Posterior cingulate gyrus (tissue), 11 donors: ENCODE measurements around the gene TMA16.
"Not testable (repeated sequence)": the region's sequence is repeated elsewhere in the genome, so short reads cannot be mapped to it uniquely, and the experiment has no call there.

ENCODE experiments used
- DNase-seq, 10 donors: peaks; one replicate each; pipeline versions ENCODE4 v3.0.0 to v3.0.0-alpha.2; 2020 to 2021; ENCODE audit warnings: mixed read lengths in 3 of 10
- intact Hi-C: fragments of 100-400 bp; cut with DNase I; formaldehyde crosslinking; loops from one replicate; pipeline ENCODE4 v1.15.1; 2023

Gene TMA16

DNA sequence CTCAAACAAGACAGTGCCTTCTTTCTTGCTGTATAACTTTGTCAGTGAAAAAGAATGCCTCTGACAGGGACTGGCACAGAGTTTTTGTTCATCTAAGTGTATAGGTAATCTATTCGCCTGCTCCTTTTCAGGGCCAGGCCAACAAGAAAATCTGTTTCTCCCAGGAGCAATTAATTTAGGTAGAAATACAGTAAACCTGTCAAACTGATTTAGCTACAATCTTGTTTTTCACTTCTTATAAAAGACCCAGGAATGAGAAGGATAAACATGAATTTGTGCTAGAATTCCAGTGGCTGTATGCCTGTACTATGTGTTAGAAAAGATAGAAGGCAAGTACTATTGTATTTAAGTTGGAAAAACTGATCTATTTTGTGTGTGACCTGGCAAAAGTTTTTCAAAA, 6.1 kb downstream of the TMA16 start:
- intact Hi-C loops: no loop called here
- DNase-seq: no peak

DNA sequence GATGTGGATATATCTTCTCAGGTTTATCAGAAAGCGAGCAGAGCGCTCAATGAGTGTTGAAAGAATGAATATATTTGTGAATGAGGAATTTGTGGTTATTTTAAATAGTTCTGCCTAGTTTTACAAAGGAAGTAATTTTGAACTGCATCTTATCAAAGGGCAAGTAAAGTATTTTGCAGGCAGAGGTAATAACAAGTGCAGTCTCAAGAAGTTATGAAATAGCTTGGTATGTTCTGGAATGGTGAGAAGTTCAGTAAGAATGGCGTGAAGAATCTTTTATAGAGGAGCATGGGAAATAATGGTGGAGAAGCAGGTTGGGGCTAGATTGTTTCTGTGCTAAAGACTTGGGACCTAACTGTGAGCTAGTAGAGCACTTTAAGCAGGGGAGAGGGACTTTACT, 10.9 kb downstream of the TMA16 start:
- intact Hi-C loops: no loop called here
- no peak for DNase-seq

DNA sequence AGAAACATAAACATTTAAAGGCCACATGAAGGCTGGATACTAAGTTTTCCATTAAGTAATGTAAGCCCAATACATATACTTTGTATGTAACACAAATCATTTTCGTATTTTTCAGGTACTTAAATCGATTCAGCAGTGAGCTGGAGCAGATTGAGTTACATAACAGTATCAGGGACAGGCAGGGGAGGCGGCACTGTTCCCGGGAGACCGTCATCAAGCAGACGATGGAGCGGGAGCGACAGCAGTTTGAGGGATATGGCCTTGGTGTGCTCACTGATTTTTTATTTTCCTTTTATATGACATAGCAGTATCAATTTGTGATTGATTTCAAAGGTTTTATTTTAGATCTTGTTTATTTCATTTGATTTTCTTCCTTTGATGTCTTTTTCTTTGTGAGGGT, 20.7 kb downstream of the TMA16 start:
- peak in 2 of 10 donors; percentile 31 to 77 for DNase-seq
- intact Hi-C loops: no loop called here

DNA sequence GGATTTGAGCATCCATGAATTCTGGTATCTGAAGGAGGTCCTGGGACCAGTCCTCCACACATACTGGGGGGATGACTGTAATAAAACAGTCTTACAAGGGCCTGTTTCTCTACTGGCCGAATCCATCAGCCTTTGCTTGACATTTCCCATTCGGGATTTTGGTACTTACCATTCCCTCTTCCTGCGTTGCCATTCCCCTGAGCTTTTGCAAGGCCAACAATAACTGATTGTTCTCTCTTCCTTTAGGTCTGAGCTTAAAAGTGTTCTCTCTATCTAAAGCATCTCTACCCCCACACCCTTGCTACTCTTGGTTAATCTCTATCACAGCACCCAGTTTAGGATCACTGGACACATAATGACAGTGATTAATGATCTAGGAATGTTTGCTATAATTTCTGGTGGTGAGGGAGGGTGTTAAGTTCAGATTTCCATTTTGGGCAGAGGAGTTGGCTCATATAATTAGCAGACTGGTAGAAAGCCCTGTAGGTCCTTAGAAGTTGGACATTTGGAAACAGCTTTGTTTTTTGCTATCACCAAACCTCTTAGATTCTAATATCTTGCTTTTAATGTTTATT, 29.4 kb downstream of the TMA16 start:
- intact Hi-C loops: no loop called here
- no peak for DNase-seq

DNA sequence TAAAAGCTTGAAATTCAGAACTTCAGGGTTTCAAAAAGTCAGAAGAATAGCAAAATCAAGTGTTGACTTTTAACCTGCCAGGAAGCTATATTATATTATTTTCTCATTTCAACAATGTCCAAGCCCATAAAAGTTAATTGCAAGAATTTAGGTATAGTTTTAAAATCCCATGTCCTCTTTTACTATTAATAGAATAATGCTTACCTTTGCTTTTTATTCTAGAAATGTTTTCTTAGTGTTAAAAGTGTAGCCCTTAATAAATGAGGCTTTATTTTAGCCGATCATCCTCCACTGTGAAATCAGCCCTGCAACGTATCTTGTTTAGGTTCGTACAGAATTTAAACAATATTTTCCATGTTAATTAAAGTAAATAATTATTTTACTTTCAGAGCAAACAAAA, 31.5 kb downstream of the TMA16 start:
- intact Hi-C loops: no loop called here
- no peak for DNase-seq

DNA sequence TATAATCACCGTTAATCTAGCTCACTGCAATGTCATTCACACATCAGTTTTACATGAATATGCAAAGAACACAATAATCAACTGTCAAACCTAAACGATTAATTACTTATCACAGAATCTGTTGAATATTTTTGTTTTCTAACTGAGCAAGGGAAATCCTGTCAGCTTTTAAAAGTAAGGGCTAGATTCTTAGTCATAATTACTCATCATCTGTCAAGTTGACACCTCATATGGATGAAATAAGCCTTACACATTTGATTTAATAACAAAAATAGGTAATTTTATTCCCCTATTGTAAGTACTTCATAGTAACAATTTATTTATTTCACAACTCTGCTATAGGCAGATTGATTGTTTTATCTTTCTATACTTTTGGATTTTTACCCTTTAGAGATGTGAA, 32.7 kb downstream of the TMA16 start:
- no peak for DNase-seq
- intact Hi-C loops: no loop called here

DNA sequence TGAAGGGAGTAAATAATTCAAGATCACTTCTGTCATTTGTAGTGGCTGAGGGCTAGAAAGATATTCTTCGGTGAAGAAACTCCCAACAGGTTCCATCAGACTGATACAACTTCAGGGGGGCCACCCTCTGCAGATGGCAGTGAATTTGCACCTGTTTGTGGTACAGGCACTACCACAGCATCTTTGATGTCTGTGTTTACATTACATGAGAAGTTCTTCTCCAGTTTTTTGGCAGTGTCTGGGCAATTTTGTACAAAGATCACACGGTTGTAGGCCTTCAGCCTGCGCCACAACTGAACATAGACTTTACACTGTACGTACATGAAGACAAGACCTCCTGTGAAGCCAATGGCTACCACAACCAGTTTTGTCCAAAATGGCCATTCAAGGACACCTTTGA, 34.2 kb downstream of the TMA16 start:
- intact Hi-C loops: no loop called here

DNA sequence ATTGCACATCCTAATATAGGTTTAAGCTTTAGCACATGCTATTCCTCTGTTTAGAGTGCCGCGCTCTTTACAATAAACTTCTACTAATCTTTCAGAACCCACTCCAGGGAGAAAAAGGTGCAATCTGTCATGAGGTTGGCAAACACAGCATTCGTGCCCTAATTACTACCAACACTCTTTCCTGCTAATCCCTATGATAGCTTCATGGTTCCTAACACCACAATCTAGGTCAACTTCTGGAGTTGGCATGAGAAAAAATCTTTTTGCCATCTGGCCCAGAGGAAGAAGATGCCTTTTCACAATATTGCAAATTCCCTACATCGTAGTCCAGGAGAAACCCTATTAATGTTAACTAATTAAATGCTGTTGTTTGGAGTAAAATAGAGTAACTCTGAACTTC, 39.6 kb downstream of the TMA16 start:
- DNase-seq: no peak
- intact Hi-C loops: no loop called here

More for the DNA sequence above, 34.2 kb downstream of the TMA16 start:
- no peak for DNase-seq

DNA sequence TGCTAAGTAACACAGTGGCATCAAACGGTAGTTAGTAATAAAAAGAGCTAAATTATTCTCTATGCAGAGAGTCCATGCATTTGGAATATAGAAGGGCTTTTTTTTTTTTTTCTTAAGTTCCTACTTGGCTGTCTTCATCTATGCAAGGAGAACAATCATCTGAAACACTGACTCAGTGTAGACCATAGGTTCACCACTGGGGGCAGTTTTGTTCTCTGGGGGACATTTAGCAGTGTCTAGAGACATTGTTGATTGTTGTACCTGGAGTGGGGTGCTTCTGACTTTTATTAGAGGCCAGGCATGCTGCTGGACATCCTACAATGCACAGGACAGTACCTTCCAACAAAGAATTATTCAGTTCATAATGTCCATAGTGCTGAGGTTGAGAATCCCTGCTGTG, 41.2 kb downstream of the TMA16 start:
- DNase-seq: no peak
- intact Hi-C loops: no loop called here

DNA sequence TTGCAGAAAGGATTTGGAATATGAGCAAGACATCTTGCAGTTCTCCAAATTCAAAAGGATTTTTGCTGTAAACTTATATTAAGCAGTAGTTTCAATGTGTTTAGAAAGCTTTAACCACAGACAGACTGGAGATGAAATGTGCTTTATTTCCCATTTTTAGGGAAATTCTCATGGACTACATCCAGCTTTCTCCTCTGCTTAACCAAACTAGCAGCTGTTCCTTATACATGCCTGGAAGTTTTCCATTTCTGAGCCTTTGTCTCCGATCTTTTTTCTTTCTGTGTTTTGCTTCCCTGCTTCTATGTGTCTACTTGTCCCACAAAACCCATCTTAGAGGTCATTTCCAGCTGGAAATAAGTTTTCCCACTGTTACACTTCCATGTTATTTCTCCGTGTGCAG, 41.6 kb downstream of the TMA16 start:
- intact Hi-C loops: no loop called here
- no peak for DNase-seq

DNA sequence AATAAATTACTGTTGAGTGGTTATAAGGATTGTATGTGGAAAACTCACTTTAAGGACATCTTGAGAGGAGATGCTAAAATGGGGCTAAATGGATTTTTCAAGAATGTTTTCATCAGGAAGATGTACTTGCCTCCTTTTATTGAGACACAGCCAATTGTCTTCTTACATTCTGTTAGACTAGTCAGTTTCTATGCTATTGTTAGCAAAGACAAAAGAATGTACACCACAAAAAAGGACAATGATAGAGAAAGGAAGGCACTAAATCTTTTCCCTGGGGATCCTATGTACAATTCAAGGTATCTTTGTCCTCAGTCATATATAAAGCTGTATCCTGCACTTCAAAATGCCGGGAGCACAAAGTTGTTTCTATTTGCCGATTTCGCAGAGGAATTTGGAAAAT, 42.6 kb downstream of the TMA16 start:
- DNase-seq: no peak
- intact Hi-C loops: no loop called here

DNA sequence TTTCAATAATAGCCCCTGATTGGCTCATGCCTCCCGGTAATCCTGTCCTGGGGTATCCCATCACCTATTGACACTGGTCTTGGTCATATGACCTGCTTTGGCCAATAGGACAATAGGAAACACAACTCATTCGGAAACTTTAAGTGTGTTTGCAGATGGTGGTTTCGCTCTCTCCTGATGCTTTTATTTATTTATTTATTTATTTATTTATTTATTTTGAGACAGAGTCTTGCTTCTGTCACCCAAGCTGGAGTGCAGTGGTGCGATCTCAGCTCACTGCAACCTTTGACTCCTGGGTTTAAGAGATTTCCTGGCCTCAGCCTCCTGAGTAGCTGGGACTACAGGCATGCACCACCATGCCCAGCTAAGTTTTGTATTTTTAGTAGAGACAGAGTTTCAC, 44.3 kb downstream of the TMA16 start:
- DNase-seq, intact Hi-C loops: not testable (repeated sequence)

DNA sequence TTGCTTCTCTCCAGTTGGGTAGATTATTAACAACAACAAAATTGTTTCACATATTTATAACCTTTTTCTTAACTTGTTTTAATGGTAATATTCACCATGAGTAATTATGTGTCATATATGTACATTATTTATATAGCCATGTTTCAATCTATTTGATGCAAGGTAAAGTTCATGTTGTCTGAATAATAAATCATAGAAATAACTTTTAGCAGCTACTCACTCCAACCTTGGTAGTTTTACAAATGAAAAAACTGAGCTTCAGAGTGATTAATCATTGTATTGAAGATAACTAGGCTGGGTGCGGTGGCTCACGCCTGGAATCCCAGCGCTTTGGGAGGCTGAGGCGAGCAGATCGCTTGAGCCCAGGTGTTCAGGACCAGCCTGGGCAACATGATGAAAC, 46.0 kb downstream of the TMA16 start:
- no peak for DNase-seq
- intact Hi-C loops: loop anchor here (10.0 kb wide), 1 partner anchor 206 kb away; the partner anchor contains the start of gene NPY1R

DNA sequence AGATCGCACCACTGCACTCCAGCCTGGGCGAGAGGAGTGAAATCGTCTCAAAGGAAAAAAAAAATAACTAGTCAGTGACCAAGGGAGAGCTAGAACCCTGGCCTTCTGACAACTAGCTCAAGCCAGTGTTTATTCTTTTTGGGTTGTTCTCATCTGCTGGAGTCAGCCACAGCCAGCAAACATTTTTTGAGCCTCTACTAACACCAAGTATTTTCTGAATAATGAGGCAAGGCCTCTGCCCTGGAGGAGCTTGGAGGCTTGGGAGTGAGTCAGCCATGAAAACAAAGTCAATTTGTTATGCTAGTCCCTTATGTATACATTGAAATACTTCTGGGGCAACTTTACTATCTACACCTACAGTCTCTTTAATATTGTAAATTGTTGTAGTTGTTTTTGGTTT, 46.5 kb downstream of the TMA16 start:
- intact Hi-C loops: loop anchor here (10.0 kb wide), 1 partner anchor 206 kb away; the partner anchor contains the start of gene NPY1R
- no peak for DNase-seq

DNA sequence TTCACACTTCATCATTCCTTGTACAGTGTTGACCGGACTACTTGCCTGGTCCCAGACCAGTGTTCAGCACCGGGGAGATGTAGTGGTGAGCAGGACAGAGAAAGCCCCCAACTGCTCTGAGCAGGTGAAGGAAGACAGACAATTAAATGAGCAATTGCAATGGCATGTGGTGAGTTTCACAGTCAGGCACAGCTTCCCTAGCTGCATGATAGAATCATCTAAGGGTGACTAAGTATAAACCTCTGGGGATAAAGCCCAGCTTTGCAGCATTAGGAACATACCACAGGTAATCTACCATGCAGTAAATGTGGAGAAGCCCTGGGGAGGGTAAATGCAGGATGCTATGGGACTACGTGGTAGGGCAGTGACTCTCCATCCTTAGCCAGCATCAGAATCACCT, 47.8 kb downstream of the TMA16 start:
- intact Hi-C loops: loop anchor here (10.0 kb wide), 1 partner anchor 207 kb away; the partner anchor contains the start of gene NPY1R
- no peak for DNase-seq

DNA sequence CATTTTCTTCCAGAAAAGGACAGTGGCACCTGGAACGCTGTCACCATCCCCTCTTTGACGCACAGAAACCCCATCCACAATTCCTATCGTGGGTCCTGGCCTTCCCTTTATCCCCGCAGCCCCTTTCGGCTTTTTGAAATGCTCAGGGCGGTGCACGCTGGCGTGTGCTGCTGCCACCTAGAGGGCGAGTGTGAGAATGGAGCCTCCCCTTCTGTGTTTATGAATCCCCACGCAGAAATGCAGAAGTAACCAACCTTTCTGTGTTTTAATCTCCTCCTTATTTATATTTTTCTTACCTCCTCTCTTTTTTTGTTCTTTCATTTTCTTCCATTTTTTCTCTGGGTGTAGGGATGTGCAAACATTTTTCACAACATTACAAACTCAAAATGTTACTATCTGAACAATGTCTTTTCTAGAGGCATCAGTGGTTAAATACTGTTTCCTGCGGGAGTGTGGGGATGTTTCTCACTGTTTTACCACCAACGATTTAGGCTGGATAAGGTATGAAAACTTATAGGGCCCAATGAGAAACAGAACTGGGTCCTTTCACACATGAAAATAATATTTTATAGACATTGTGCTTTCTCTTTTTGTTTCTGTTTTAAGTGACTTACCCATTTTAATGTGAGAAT, 50.0 kb downstream of the TMA16 start:
- intact Hi-C loops: loop anchor here (1.0 to 10.0 kb wide), 3 partner anchors 59 to 1047 kb away; partner anchors contain the start of gene NPY1R
- peak; percentile 14 to 93 (median 60) for DNase-seq

DNA sequence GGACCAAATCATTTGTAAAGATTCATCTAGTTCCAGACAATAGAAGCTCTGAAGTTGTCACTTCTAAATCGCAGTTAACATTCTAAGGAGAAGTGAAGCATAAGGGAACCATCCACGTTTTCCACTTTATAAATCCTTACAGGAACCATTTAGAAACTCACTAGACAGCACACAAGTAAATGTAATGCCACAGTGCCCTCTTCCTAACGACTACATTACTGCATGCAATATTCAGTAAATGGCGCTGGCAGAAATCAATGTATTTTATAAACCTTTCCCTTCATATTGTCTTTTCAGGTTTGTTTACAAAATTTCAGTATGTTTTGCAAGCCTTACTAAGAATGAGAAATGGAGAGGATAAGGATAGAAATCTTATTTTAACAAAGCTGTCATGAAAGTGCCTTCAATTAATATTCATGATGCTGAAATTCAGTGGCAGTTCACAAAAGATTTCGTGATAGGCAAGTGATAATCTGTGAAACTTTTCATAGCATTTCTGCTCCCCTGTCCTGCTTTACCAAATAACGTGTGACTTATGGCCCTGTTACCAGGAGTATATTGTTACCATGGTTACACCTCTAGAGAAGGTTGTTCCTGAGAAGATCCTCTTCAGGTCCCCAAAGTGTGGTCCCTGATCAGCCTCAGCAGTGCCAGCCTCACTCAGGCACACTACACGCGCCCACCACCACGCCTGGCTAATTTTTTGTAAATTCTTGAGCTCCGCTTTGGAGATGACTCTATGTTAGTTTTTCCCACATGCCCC, 54.2 kb downstream of the TMA16 start:
- no peak for DNase-seq
- intact Hi-C loops: loop anchor here (1.0 to 10.0 kb wide), 3 partner anchors 64 to 1051 kb away; partner anchors contain the start of gene NPY1R

DNA sequence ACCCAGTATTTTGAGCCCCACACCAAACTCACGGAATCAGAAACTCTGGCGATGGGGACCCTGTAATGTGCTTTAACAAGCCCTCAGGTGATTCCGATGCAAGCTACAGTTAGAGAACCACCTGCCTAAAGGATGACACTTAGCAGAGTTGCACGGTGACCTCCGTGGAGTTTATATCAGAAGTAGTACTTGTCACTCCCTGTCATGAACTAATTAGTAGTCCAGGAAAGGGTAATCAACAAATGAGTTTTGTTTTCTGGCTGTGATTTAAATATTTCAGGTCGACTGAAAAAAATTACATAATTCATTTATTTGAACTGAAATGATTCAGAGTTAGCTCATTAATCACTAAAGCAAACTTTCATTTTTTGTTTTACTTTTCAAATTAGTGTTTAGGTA, 56.4 kb downstream of the TMA16 start:
- no peak for DNase-seq
- intact Hi-C loops: loop anchor here (5.0 to 10.0 kb wide), 3 partner anchors 364 to 1196 kb away; a partner anchor contains a TSS

DNA sequence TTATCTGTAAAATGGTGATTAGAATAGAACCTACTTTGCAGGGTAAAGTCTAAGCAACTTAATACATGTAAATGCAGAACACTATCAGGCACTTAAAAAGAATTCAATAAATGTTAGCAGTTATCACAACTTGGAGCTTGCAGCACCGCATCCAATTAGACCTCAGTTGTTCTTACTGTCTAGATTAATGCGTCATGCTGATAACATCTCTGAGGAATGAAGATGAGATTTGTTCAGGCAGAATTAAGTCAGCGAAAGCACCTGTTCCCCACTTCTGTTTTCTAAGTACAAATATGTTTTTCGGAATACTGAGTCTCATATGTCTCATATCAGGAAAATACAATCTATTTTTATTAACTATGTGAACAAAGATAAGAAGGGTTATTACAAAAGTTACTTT, 58.7 kb downstream of the TMA16 start:
- DNase-seq: no peak
- intact Hi-C loops: loop anchor here (5.0 to 10.0 kb wide), 3 partner anchors 362 to 1194 kb away; a partner anchor contains a TSS

DNA sequence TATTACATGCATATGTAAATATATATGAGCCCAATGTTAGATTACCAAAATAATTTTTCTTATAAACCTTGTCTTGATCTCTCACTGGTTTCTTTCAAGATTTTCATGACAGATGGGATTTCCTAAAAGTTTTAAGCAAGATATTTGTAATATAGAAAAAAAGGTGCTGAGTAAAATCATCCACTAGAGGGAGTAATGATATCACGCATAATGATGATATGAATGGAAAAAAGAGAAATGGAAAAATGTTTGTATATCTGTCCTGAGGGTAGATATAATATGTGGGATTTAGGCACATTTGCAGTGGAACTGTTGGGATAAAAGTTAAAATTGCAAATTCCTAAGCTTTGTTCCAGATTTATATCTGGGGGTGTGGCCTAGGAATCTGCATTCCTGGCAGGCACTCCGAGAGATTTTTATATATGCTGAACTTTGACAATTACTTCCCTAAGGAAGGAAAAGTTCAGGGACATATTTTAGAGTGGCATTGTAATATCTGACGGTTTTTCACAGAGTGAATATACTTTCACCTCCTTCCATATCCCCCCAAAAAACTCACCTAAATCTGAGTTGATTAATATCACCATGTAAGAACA, 60.5 kb downstream of the TMA16 start:
- no peak for DNase-seq
- intact Hi-C loops: loop anchor here (1.0 to 10.0 kb wide), 6 partner anchors 112 to 1192 kb away; a partner anchor contains a TSS

DNA sequence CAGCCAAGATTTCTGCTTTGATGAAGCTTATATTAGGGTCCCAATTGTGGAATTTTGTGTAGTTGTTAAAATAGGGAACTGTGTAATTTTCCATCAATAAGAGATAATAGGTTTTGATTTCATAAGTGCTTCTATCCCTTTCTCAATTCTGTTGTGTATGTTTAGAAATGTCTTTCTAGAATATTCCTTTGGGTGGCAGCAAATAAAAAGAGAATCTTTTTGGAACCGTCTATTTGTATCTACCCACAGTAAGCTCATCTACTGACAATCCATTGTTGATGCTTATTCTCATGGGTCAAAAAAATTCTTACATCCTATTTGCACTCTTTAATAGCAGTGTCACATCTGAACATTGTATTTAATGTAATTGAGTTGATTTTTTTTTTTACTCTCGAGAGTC, 61.7 kb downstream of the TMA16 start:
- no peak for DNase-seq
- intact Hi-C loops: loop anchor here (2.0 to 10.0 kb wide), 5 partner anchors 111 to 1176 kb away; a partner anchor contains a TSS
